GM19395 (cell line): Measurements from ENCODE around the gene PHKB.
A peak's percentile ranks its signal among the peaks of the same experiment; 100 is the strongest.
"Not testable (repeated sequence)": the region's sequence is repeated elsewhere in the genome, so short reads cannot be mapped to it uniquely, and the experiment has no call there.

ENCODE experiments used
- ATAC-seq: cut with Tn5 transposase; IDR thresholded peaks from one replicate; pipeline ENCODE4 v1.9.1; 2021; ENCODE audit warnings: mild to moderate bottlenecking, moderate library complexity; ENCODE audit not compliant: unreplicated experiment

The PHKB gene

GRCh38 chr16:47664653-47665325, 203.7 kb downstream of the PHKB start:
- ATAC-seq = no peak

GRCh38 chr16:47666434-47666833, 205.3 kb downstream of the PHKB start:
- ATAC-seq = no peak

GRCh38 chr16:47667956-47668355, 206.8 kb downstream of the PHKB start:
- ATAC-seq = no peak

- ATAC-seq = no peak
These were observed 211.3 kb downstream of the PHKB start for GRCh38 chr16:47672475-47672874.

- ATAC-seq = no peak
These were observed 215.6 kb downstream of the PHKB start for GRCh38 chr16:47676635-47677177.

- ATAC-seq = not testable (repeated sequence)
These were observed 220.4 kb downstream of the PHKB start for GRCh38 chr16:47681571-47681970.

- no peak for ATAC-seq
These were observed 226.6 kb downstream of the PHKB start for GRCh38 chr16:47687694-47688093.

GRCh38 chr16:47693226-47693625, 232.1 kb downstream of the PHKB start:
- ATAC-seq = no peak

GRCh38 chr16:47694543-47694942, 233.4 kb downstream of the PHKB start:
- no peak for ATAC-seq

- no peak for ATAC-seq
These were observed 234.6 kb downstream of the PHKB start for GRCh38 chr16:47695756-47696155.

GRCh38 chr16:47697826-47698225, 236.7 kb downstream of the PHKB start:
- ATAC-seq = no peak

- no peak for ATAC-seq
These were observed 238.0 kb downstream of the PHKB start for GRCh38 chr16:47699106-47699505.

GRCh38 chr16:47700857-47701587, 239.9 kb downstream of the PHKB start:
- ATAC-seq = no peak

- no peak for ATAC-seq
These were observed 244.1 kb downstream of the PHKB start for GRCh38 chr16:47705266-47705665.

GRCh38 chr16:47711809-47712208, 250.7 kb downstream of the PHKB start:
- no peak for ATAC-seq

- no peak for ATAC-seq
These were observed 251.4 kb downstream of the PHKB start for GRCh38 chr16:47712276-47713224.

- ATAC-seq = peak; percentile 63
These were observed 252.1 kb downstream of the PHKB start for GRCh38 chr16:47713225-47713595.

GRCh38 chr16:47715442-47716083, 254.4 kb downstream of the PHKB start:
- ATAC-seq = no peak

GRCh38 chr16:47716571-47716970, 255.4 kb downstream of the PHKB start:
- no peak for ATAC-seq

- ATAC-seq = no peak
These were observed 258.6 kb downstream of the PHKB start for GRCh38 chr16:47719713-47720112.
